Right atrium auricular region (tissue), 2 donors: ENCODE results near the gene ABCC5. TPM values are rescaled to one million over a fixed set of nuclear protein-coding genes. Genes with fewer than 3 reads are reported as not detected.

Experiments
- DNase-seq: peaks from one replicate; pipeline ENCODE4 v3.0.0-alpha.2; 2019; ENCODE audit warnings: low spot score
- H3K27ac ChIP-seq, 2 donors: fragments of 200-600 bp; sonication (generic); 1 replicate in 1 of 2; 2 replicates in 1 of 2; pipeline ENCODE4 v1.5.1; 2016 to 2019
- H3K27me3 ChIP-seq, 2 donors: fragments of 200-600 bp; sonication (generic); one replicate each; pipeline versions ENCODE4 v1.5.1 to v1.6.0; 2017 to 2019
- H3K36me3 ChIP-seq: fragments of 200-600 bp; sonication (generic); one replicate; pipeline ENCODE4 v1.5.1; 2016
- H3K4me1 ChIP-seq, 2 donors: fragments of 200-600 bp; sonication (generic); one replicate each; pipeline versions ENCODE4 v1.5.1 to v1.6.0; 2017 to 2019
- H3K4me3 ChIP-seq, 2 donors: fragments of 200-600 bp; sonication (generic); 1 replicate in 1 of 2; 2 replicates in 1 of 2; pipeline ENCODE4 v1.5.1; 2017 to 2019; ENCODE audit warnings: mild to moderate bottlenecking in 1 of 2, moderate library complexity in 1 of 2
- H3K9me3 ChIP-seq, 2 donors: fragments of 200-600 bp; sonication (generic); one replicate each; pipeline ENCODE4 v1.5.1; 2019
- total RNA-seq, 2 donors: library from RNA; depleted of rRNA; stranded (reverse); fragments of >200 nt; gene quantifications; one replicate each; pipeline ENCODE4 v1.1.0, GENCODE V29; 2016
- TF ChIP-seq, protein P1 (sequence below), 2 donors: fragments of 200-600 bp; sonication (generic); IDR thresholded peaks; one replicate each; pipeline ENCODE4 v1.5.1; 2019; ENCODE audit warnings: antibody characterized with exemption in 2 of 2

Gene ABCC5
- total RNA-seq, 2 donors from 2014 or later, result 17.5 to 23.1 TPM

DNA sequence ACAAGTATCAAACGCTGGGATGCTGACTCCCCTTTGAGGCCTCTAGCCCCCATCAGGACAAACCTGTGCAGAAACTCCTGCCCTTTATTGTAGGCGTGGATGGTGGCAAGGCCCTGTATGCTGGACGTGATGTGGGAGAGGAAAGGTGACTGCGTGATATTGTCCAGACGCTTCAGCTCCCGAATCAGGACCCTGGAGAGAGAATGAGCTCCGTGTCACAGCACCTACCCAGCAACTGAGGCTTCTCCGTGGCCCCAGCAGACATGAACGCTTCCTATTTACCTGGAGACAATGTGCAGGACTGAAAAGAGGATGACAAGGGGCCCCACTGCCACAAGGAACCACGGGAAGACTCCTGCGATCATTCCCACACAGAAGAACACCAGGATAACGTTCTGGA lies 68.0 kb downstream of the ABCC5 start:
- TF ChIP-seq, protein P1, sequence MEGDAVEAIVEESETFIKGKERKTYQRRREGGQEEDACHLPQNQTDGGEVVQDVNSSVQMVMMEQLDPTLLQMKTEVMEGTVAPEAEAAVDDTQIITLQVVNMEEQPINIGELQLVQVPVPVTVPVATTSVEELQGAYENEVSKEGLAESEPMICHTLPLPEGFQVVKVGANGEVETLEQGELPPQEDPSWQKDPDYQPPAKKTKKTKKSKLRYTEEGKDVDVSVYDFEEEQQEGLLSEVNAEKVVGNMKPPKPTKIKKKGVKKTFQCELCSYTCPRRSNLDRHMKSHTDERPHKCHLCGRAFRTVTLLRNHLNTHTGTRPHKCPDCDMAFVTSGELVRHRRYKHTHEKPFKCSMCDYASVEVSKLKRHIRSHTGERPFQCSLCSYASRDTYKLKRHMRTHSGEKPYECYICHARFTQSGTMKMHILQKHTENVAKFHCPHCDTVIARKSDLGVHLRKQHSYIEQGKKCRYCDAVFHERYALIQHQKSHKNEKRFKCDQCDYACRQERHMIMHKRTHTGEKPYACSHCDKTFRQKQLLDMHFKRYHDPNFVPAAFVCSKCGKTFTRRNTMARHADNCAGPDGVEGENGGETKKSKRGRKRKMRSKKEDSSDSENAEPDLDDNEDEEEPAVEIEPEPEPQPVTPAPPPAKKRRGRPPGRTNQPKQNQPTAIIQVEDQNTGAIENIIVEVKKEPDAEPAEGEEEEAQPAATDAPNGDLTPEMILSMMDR (IDR thresholded peaks at IDR 0.05), result no peak
- peaks cover 89% of the 10 kb centered on the region for H3K36me3 ChIP-seq
- no peaks in the 10 kb centered on the region for H3K9me3 ChIP-seq
- no peaks in the 10 kb centered on the region for H3K27me3 ChIP-seq
- H3K4me1 ChIP-seq, result no peaks in the 10 kb centered on the region
- H3K4me3 ChIP-seq, result no peak overlapping the region
- no peak for DNase-seq
- H3K27ac ChIP-seq, result no peak overlapping the region

DNA sequence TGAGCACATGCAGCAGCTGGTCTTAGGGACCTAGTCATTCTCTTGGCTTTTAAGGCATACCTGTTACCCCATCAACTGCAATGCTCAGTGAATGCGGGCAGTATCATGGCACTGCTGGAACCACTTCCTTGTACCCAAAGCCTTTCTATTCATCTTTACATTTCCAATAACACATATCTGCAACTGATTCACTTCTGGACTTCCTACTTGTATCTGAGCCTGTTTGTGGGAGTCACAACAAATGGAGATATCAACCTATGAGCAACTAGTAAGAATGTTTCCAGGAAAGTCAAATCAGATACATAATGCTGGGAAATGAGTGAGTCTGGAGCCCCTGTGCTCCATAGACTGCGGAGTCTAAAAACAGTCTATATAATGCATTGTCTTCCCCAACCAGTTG lies 71.6 kb downstream of the ABCC5 start:
- no peak for DNase-seq
- H3K4me3 ChIP-seq, result no peak overlapping the region
- H3K27me3 ChIP-seq, result no peaks in the 10 kb centered on the region
- TF ChIP-seq, protein P1 (IDR thresholded peaks at IDR 0.05), result no peak
- H3K9me3 ChIP-seq, result no peaks in the 10 kb centered on the region
- peaks cover 80% of the 10 kb centered on the region for H3K36me3 ChIP-seq
- no peak overlapping the region for H3K27ac ChIP-seq
- H3K4me1 ChIP-seq, result no peaks in the 10 kb centered on the region

DNA sequence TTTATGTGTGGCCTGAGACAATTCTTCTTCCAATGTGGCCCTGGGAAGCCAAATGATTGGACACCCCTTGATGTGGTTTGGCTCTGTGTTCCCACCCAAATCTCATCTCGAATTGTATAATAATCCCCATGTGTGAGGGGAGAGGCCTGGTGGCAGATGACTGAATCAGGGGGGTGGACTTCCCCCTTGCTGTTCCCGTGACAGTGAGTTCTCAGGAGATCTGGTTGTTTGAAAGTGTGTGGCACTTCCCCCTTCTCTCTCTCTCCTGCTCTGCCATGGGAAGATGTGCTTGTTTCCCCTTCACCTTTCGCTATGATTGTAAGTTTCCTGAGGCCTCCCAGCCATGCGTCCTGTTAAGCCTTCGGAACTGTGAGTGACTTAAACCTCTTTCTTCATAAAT lies 72.9 kb downstream of the ABCC5 start:
- TF ChIP-seq, protein P1 (IDR thresholded peaks at IDR 0.05), result no peak
- H3K27ac ChIP-seq, result no peak overlapping the region
- peaks cover 75% of the 10 kb centered on the region for H3K36me3 ChIP-seq
- H3K4me1 ChIP-seq, result no peaks in the 10 kb centered on the region
- H3K4me3 ChIP-seq, result no peak overlapping the region
- no peak for DNase-seq
- H3K9me3 ChIP-seq, result no peaks in the 10 kb centered on the region
- H3K27me3 ChIP-seq, result no peaks in the 10 kb centered on the region

DNA sequence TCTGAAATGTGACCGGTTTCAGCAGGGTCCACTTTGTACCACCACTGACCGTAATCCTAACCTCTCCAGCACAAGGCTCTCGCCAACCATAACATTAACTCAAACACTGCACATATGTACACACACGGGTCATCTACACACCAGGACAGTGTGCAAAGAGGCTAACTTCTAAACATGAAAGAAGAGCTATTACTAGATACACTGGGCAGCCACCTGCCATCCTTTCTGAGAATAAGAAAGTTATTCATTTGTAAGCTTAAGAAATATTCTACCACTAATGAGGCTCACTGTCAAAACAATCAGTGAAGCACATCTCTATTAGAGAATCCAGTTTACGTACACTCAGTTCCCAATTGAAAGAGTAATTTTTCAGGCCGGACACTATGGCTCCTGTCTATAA lies 73.9 kb downstream of the ABCC5 start:
- DNase-seq, result no peak
- Histone ChIP-seq H3K9me3 (no peaks in the 10 kb centered on the region), H3K4me1 (no peaks in the 10 kb centered on the region), H3K4me3 (no peak overlapping the region), H3K27ac (no peak overlapping the region), H3K27me3 (no peaks in the 10 kb centered on the region), H3K36me3 (peaks cover 74% of the 10 kb centered on the region)
- TF ChIP-seq, protein P1 (IDR thresholded peaks at IDR 0.05), result no peak

DNA sequence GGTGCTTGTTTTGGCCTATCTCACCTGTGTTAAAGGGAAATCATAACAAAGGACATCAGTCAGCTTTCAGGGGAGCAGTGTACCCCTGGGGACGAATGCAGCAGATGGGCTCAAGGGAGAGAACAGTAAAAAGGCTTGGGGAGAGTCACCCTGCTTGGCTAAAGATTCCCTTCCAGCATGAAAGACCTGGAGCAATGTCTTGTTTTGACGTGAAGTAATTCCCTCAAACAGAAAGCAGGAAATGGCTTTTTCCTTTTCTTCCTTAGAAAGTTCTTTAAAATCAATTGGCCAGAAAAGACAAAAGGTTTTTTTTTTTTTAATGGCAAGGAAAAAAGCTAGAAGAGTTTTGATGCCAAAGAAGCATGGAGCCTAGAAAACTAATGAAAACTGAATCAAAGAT lies 76.5 kb downstream of the ABCC5 start:
- Histone ChIP-seq H3K36me3 (peaks cover 79% of the 10 kb centered on the region), H3K9me3 (no peaks in the 10 kb centered on the region)

More for the DNA sequence above, 76.5 kb downstream of the ABCC5 start:
- no peak overlapping the region for H3K4me3 ChIP-seq
- no peaks in the 10 kb centered on the region for H3K4me1 ChIP-seq
- DNase-seq, result no peak
- no peak overlapping the region for H3K27ac ChIP-seq
- TF ChIP-seq, protein P1 (IDR thresholded peaks at IDR 0.05), result no peak
- H3K27me3 ChIP-seq, result no peaks in the 10 kb centered on the region
